HG02571 (cell line): Measurements from ENCODE around the gene MYRF.

Experiments used
- ATAC-seq: cut with Tn5 transposase; IDR thresholded peaks from one replicate; pipeline ENCODE4 v1.9.1; 2021; ENCODE audit warnings: mild to moderate bottlenecking, moderate library complexity; ENCODE audit not compliant: unreplicated experiment

The MYRF gene

GRCh38 chr11:61792310-61793082 lies 40.1 kb downstream of the MYRF start, which contains the start of the genes FEN1 and TMEM258:
Gene FEN1, plus strand, starts transcription at chr11:61792911. Its CDS starts 2,451 bp downstream, at chr11:61795362.
Gene TMEM258, minus strand, starts transcription at chr11:61792599. Its CDS starts 41 bp downstream, at chr11:61792558.
- ATAC-seq: peak; percentile 80

DNA sequence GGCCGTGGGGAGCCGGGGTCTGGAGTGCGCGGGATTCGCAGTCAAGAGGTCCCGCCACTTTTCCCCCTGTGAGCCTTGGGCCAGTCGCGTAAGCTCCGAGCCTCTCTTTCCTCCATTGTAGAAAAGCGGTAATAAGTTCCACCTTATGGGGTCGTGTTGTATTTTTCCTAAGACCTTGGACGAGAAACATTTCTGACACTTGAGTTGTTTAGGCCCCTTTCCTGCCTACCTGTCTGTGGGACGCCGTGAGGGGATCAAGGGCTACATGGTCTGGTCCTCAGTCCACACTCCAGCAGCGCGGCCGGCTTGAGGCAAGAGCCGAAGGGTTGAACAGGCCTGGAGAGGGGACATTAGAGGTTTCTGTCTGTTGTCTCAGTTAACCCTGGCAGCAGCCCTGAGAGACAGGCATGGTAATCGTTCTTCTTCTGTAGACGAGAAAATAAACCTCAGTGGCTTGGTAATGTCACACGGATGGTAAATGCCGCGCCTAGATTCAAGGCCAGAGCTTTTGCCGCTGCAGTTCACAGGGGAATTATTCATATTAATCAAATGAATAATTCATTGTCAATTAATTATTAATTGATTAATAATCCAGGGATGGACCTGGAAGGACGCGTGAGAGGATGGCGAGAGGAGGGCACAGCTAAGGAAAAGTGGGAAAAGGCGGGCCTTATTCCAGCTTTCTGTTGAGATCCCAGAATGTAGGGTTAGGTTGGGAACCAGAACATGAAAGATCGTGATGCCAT lies 40.8 kb downstream of the MYRF start:
- peak; percentile 15 for ATAC-seq

DNA sequence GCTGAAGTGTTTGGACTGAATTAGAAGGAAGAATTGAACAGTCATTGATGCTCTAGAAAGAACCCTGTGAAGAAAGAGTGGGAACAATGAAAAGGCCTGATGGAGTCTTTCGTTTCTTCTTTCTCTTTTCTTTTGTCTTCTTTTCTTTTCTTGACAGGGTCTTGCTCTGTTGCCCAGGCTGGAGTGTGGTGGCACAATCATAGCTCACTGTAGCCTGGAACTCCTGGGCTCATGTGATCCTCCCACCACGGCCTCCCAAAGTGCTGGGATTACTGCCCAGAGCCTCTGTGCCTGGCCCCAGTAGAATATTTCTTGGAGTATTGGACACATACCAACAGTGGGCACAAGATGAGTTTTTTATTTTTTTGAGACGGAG lies 41.4 kb downstream of the MYRF start:
- no peak for ATAC-seq

- no peak for ATAC-seq
These were observed 42.1 kb downstream of the MYRF start for GRCh38 chr11:61794579-61794978.

- ATAC-seq: no peak
These were observed 43.0 kb downstream of the MYRF start for GRCh38 chr11:61795459-61795858.

GRCh38 chr11:61795876-61796526 lies 43.6 kb downstream of the MYRF start:
- no peak for ATAC-seq

DNA sequence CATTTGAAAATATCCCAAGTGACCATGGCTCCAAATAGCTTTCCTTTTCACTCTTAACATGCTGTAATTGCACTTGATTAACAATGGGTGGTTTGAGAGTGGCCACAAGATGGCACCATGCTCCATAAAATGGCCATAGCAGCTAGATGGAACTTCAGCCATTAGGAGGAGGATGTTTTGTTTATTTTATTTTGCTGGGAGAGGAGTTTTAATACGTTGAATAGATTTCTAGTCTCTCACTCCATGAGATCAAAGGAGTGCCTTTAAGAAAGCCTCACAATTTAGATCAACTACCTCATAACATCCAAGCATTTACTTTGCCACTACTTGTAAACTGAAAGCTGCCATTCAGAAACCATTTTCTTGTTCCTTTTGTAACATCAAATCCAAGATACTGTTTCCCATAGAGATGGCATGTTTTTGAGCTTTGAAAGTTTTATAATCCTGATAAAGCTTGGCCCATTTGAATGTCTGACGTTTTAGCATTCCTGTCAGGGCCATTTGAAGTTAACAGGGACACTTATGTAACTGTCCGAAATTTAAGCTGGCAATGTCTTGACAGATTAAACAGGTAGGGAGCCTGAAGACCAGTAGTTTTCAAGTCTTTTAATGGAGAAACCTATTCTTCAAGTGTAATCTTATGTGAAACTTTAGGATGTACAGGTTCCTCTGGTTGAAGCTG lies 45.0 kb downstream of the MYRF start:
- no peak for ATAC-seq

GRCh38 chr11:61799665-61800284 lies 47.3 kb downstream of the MYRF start:
- no peak for ATAC-seq

DNA sequence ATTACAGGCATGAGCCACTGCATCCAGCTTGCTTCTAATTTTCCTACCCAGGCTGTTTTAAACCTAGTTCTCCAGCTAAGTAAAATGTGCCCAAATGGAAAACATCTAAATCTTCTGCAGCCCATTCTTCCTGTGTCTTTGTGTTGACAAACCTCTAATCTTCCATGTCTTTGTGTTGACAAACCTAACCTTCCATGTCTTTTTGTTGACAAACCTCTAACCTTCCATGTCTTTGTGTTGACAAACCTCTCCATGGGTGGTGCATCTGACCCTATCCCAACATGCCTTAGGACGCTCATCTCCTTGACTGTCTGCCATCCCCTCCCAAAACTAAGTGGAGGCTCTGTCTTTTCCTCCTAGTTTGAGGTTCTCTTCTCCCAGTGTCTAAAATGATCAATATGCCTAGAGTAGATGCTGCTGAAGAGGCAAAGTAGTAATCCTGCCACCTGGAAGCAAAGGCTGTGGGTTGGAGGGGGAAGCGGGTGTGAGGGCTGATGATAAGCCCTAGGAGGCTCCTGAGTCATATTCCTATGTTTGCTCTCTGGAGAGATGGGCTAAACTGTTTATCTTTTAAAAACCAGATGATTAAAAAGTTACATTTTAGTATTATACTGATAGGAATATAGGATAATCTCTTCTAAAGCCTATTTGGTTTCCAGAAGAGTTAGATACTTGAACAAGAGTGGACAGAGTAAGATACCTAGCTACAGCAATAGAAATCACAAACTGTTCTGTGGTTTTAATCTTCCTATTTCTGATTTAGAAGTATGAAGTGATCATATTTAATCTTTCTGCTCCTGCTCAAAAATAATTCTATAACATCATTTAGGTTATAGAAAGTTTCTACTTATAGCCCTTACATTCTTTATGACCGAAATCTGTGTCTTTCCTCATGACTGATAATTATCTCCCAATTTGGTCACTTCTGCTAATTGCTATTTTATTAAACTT lies 48.2 kb downstream of the MYRF start:
- ATAC-seq: no peak

DNA sequence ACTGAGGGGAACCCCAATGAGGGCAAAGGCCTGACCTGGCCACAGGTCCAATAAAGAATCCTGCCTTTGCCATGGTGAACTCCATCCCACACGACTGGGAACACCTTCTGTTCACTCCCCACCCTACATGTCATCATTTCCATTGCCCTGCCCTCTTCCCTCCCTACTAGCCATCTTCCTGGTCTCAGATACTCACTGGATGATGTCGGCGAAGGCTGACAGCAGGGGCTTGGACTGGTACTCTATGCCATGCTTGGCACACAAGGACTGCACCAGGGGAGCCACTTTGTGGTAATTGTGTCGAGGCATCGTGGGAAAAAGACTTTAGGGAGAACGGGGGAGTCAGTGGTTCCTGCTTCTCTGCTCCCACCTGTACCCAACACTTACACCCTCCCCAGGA lies 50.2 kb downstream of the MYRF start:
- ATAC-seq: no peak

- no peak for ATAC-seq
These were observed 51.6 kb downstream of the MYRF start for GRCh38 chr11:61803889-61804647.

DNA sequence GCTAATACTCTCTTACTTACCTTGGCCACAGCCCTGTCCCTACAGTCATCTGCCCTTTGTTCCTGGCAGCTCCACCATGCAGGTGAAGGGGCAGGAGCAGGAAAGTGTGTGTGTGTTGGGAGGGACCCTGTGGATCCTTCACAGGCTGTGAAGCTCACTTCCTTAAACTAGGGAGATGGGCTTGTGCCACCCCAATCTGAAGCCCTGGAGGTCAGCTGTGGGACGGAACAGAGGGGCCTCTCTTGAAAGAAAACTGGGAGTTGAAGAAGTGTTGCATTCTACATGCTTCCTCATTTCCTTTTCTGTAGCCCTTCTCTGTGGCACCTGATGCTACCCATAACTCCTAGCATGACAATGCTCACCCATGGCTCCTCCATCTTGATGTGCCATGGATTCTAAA lies 52.7 kb downstream of the MYRF start:
- no peak for ATAC-seq

DNA sequence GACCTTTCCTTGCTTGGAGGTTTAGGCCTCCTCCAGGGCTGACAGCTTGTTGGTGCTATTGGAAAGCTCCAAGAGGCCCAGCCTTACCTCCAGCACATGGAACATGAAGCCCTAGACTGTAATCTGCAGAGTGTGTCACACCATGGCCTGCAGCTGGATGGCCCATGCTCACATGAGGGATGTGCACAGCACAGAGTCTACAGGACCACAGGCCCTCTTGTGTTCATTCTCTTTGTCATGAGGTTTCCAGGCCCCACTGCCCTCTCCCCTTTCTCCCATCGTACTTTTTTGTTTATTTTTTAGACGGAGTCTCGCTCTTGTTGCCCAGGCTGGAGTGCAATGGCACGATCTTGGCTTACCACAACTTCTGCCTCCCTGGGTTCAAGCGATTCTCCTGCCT lies 54.3 kb downstream of the MYRF start:
- no peak for ATAC-seq

DNA sequence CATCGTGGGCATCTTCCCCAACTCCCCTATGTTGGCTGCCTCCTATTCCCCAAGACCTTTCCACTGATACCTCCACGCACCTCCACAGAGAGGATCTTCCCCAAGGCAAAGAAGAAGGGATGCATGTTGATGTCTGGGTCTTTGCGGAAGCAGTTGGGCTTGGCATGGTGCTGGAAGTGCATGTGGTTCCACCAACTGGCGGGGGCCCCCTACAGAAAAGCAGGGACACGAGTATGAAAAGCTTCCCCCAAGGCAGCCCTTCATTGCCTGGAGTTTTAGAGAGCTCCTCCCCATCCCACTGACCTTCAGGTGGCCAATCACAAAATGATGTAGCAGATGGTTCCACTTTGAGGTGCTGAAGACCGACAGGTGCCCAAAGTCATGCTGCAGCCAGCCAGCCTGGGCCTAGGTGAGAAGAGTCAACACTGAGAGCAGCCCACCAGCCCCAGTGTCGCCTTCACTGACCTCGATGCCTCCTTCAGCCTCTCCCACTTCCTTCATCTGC lies 58.3 kb downstream of the MYRF start:
- no peak for ATAC-seq

DNA sequence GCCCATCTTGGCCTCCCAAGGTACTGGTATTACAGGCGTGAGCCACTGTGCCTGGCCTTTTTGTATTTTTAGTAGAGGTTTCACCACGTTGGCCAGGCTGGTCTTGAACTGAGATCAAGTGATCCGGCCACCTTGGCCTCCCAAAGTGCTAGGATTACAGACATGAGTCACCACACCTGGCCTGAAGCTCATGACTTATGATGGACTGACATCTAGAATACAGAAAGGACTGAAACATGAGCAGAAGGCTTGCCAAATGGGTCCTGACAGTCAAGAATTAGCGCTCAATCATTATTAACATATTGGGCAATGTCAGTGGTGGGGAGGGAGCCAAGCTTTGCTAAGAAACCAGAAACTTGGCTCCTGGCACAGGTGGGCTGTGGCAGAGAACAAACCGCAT lies 59.4 kb downstream of the MYRF start:
- no peak for ATAC-seq

- no peak for ATAC-seq
These were observed 60.4 kb downstream of the MYRF start for GRCh38 chr11:61812736-61813411.

- ATAC-seq: no peak
These were observed 62.0 kb downstream of the MYRF start for GRCh38 chr11:61814247-61814957.
